Mammary epithelial cell (primary cell): ENCODE measurements around the gene NTM.

Source experiments
- CTCF ChIP-seq, 2 donors: IDR thresholded peaks in 1 of 2; conservative IDR thresholded peaks in 1 of 2; 2 replicates each; pipeline ENCODE4 v1.5.1; 2011 to 2012; ENCODE audit warnings: inconsistent platforms in 2 of 2, low read length in 2 of 2, mild to moderate bottlenecking in 2 of 2, control low read depth in 1 of 2, low read depth in 1 of 2; ENCODE audit not compliant: insufficient read depth in 1 of 2; ENCODE audit errors: extremely low read depth in 1 of 2
- EZH2 ChIP-seq: IDR thresholded peaks from 2 replicates; pipeline ENCODE4 v1.6.1; 2012; ENCODE audit warnings: low read length, inconsistent platforms, borderline replicate concordance

DNA sequence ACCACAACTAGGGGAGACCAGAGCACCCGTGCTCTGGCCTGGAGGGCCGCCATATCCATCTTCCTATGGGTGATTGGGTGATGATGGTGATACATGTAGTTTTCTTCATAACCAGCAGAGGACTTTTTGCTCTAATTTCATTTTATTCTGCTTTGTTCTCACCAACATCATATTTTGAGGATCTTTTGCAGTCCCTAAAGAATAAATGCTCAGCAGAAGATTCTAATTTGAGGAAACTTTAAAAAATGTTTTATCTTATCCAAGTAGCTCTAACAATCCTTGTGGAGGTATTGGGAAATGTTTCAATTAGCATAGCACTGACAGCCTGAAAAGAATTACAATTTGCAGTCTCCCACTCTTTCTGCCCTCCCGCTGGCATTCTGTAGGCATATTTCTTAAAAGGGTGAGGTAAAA is 544.0 kb downstream of the NTM start:
- TF ChIP-seq CTCF (conservative IDR thresholded peaks at IDR 0.05 in 1 of 2, IDR thresholded peaks at IDR 0.05 in 1 of 2; ENCODE audit: extremely low read depth in 1 of 2, insufficient read depth in 1 of 2, low read depth in 1 of 2, low read length in 2 of 2) (peak; percentile 33 to 58), EZH2 (no peak)
